Keratinocyte (primary cell): ENCODE results near the gene SCAF1. TPM values are rescaled to one million over a fixed set of nuclear protein-coding genes. Genes with fewer than 3 reads are reported as not detected.

Experiments
- DNase-seq: peaks from one replicate; pipeline ENCODE4 v3.0.0-alpha.2; 2011; ENCODE audit warnings: low read depth, missing footprints, low spot score
- FAIRE-seq: peaks from 2 replicates; lab custom pipeline; 2011; peaks lifted over from hg19 to GRCh38; lab: Jason Lieb, UNC
- H2AFZ ChIP-seq: 2 replicates; pipeline ENCODE4 v1.6.0; 2012; ENCODE audit warnings: low read length, control low read depth, inconsistent platforms; ENCODE audit not compliant: control insufficient read depth
- H3K27ac ChIP-seq: 2 replicates; pipeline ENCODE4 v1.5.1; 2011; ENCODE audit warnings: low read length; ENCODE audit not compliant: control insufficient read depth, insufficient read depth
- H3K27me3 ChIP-seq: 3 replicates; pipeline ENCODE4 v1.6.0; 2011; ENCODE audit warnings: low read length; ENCODE audit not compliant: control insufficient read depth, insufficient read depth; ENCODE audit errors: extremely low read depth
- H3K36me3 ChIP-seq, 2 experiments: 2 replicates in 1 of 2; 3 replicates in 1 of 2; pipeline ENCODE4 v1.5.1; 2011; ENCODE audit warnings: low read length in 2 of 2, mild to moderate bottlenecking in 1 of 2; ENCODE audit not compliant: control insufficient read depth in 2 of 2, insufficient read depth in 2 of 2; ENCODE audit errors: extremely low read depth in 1 of 2
- H3K4me1 ChIP-seq: 3 replicates; pipeline ENCODE4 v1.5.1; 2011; ENCODE audit warnings: low read length; ENCODE audit not compliant: control insufficient read depth, insufficient read depth; ENCODE audit errors: extremely low read depth
- H3K4me2 ChIP-seq: 3 replicates; pipeline ENCODE4 v1.6.0; 2011; ENCODE audit warnings: low read depth, low read length; ENCODE audit not compliant: control insufficient read depth, insufficient read depth; ENCODE audit errors: extremely low read depth
- H3K4me3 ChIP-seq, 3 experiments: fragments of 200-600 bp in 1 of 3; sonication (generic) in 1 of 3; 2 replicates in 2 of 3; 3 replicates in 1 of 3; pipeline ENCODE4 v1.5.1; 2011 to 2016; ENCODE audit warnings: low read length in 3 of 3, mild to moderate bottlenecking in 3 of 3, control low read depth in 2 of 3, inconsistent platforms in 1 of 3, low read depth in 1 of 3, mixed read lengths in 1 of 3, mixed run types in 1 of 3, moderate library complexity in 1 of 3; ENCODE audit not compliant: control insufficient read depth in 2 of 3, insufficient read depth in 2 of 3; ENCODE audit errors: extremely low read depth in 1 of 3
- H3K79me2 ChIP-seq: 2 replicates; pipeline ENCODE4 v1.6.0; 2012; ENCODE audit warnings: low read length; ENCODE audit not compliant: control insufficient read depth, insufficient read depth
- H3K9ac ChIP-seq: 3 replicates; pipeline ENCODE4 v1.6.0; 2011; ENCODE audit warnings: low read length; ENCODE audit not compliant: control insufficient read depth, insufficient read depth; ENCODE audit errors: extremely low read depth
- H3K9me1 ChIP-seq: 3 replicates; pipeline ENCODE4 v1.6.0; 2011; ENCODE audit warnings: low read length; ENCODE audit not compliant: control insufficient read depth, insufficient read depth; ENCODE audit errors: extremely low read depth
- H3K9me3 ChIP-seq: 2 replicates; pipeline ENCODE4 v1.5.1; 2012; ENCODE audit warnings: low read depth, low read length; ENCODE audit not compliant: control insufficient read depth
- H4K20me1 ChIP-seq: 3 replicates; pipeline ENCODE4 v1.6.0; 2011; ENCODE audit warnings: low read length; ENCODE audit not compliant: control insufficient read depth, insufficient read depth; ENCODE audit errors: extremely low read depth
- CTCF ChIP-seq, 3 experiments: IDR thresholded peaks in 1 of 3; conservative IDR thresholded peaks in 1 of 3; optimal IDR thresholded peaks in 1 of 3; 2 replicates in 2 of 3; 3 replicates in 1 of 3; pipeline versions ENCODE3 to v1.5.1; 2011; ENCODE audit warnings: low read length in 3 of 3, mild to moderate bottlenecking in 3 of 3, moderate library complexity in 2 of 3, control low read depth in 1 of 3, inconsistent platforms in 1 of 3; ENCODE audit not compliant: insufficient read depth in 2 of 3; ENCODE audit errors: extremely low read depth in 1 of 3
- EZH2 ChIP-seq: IDR thresholded peaks from one replicate; pipeline ENCODE4 v1.6.1; 2012; ENCODE audit warnings: inconsistent platforms, mild to moderate bottlenecking, low read length, moderate library complexity
- dilution Hi-C: fragments of 300-500 bp; cut with MboI; formaldehyde crosslinking; loops from one replicate; pipeline ENCODE4 v1.7.0; 2020; ENCODE audit warnings: low sequenced_read_pairs; ENCODE audit not compliant: extremely low pct_ligation_motif_present
- polyA plus RNA-seq, 5 experiments: library from polyadenylated mRNA; depleted of rRNA in 3 of 5; stranded (reverse) in 3 of 5; stranded (forward) in 1 of 5; unstranded in 1 of 5; fragments of >200 nt; gene quantifications; 1 replicate in 1 of 5; 2 replicates in 3 of 5; 3 replicates in 1 of 5; pipeline versions ENCODE4 v1.2.1 to v1.2.3, GENCODE V29; 2011 to 2012; ENCODE audit warnings: missing spikeins in 2 of 5, low read depth in 1 of 5, low replicate concordance in 1 of 5

SCAF1 gene
- polyA plus RNA-seq, 1 donor (not counting 4 experiments of a cell fraction or from before 2014, with no cell fraction given): 3.4 TPM

GRCh38 chr19:49700563-49700962, 58.6 kb downstream of the SCAF1 start:
- no peaks in the 10 kb centered on the region for H3K79me2 ChIP-seq
- peaks cover 14% of the 10 kb centered on the region for H3K27me3 ChIP-seq
- no peaks in the 10 kb centered on the region for H3K36me3 ChIP-seq
- no peak for FAIRE-seq
- H3K4me1 ChIP-seq: no peaks in the 10 kb centered on the region
- H3K27ac ChIP-seq: no peak overlapping the region
- no peak overlapping the region for H3K9ac ChIP-seq
- no peaks in the 10 kb centered on the region for H3K9me3 ChIP-seq
- H2AFZ ChIP-seq: no peak overlapping the region
- TF ChIP-seq EZH2: no peak
- TF ChIP-seq CTCF (optimal IDR thresholded peaks at IDR 0.05 in 1 of 3, IDR thresholded peaks at IDR 0.05 in 1 of 3, conservative IDR thresholded peaks at IDR 0.05 in 1 of 3; ENCODE audit: extremely low read depth in 1 of 3, insufficient read depth in 2 of 3, low read length in 3 of 3): no peak
- no peak overlapping the region for H3K4me3 ChIP-seq
- no peaks in the 10 kb centered on the region for H4K20me1 ChIP-seq
- DNase-seq: no peak
- no peak overlapping the region for H3K4me2 ChIP-seq
- H3K9me1 ChIP-seq: no peaks in the 10 kb centered on the region
- dilution Hi-C loops: no loop called here

- H3K4me2 ChIP-seq: no peak overlapping the region
- no peaks in the 10 kb centered on the region for H3K79me2 ChIP-seq
- no peaks in the 10 kb centered on the region for H4K20me1 ChIP-seq
- FAIRE-seq (no peak), DNase-seq (no peak)
- H3K27me3 ChIP-seq: peaks cover 14% of the 10 kb centered on the region
- no peaks in the 10 kb centered on the region for H3K9me1 ChIP-seq
- dilution Hi-C loops: no loop called here
- H3K27ac ChIP-seq: no peak overlapping the region
- no peak overlapping the region for H3K9ac ChIP-seq
- no peaks in the 10 kb centered on the region for H3K4me1 ChIP-seq
- H3K36me3 ChIP-seq: no peaks in the 10 kb centered on the region
- no peak overlapping the region for H3K4me3 ChIP-seq
- no peak overlapping the region for H2AFZ ChIP-seq
- no peaks in the 10 kb centered on the region for H3K9me3 ChIP-seq
- TF ChIP-seq CTCF (optimal IDR thresholded peaks at IDR 0.05 in 1 of 3, IDR thresholded peaks at IDR 0.05 in 1 of 3, conservative IDR thresholded peaks at IDR 0.05 in 1 of 3; ENCODE audit: extremely low read depth in 1 of 3, insufficient read depth in 2 of 3, low read length in 3 of 3) (peak in 1 of 3 experiments; percentile 10), EZH2 (no peak)
These were observed 59.3 kb downstream of the SCAF1 start for GRCh38 chr19:49701271-49701786.
